Measurements from ENCODE around the gene CA10. TPM values are rescaled to one million over a fixed set of nuclear protein-coding genes. Genes with fewer than 3 reads are reported as not detected.

Gene CA10
- total RNA-seq, 1 experiment from 2014 or later = not detected

- TF ChIP-seq, protein P1, sequence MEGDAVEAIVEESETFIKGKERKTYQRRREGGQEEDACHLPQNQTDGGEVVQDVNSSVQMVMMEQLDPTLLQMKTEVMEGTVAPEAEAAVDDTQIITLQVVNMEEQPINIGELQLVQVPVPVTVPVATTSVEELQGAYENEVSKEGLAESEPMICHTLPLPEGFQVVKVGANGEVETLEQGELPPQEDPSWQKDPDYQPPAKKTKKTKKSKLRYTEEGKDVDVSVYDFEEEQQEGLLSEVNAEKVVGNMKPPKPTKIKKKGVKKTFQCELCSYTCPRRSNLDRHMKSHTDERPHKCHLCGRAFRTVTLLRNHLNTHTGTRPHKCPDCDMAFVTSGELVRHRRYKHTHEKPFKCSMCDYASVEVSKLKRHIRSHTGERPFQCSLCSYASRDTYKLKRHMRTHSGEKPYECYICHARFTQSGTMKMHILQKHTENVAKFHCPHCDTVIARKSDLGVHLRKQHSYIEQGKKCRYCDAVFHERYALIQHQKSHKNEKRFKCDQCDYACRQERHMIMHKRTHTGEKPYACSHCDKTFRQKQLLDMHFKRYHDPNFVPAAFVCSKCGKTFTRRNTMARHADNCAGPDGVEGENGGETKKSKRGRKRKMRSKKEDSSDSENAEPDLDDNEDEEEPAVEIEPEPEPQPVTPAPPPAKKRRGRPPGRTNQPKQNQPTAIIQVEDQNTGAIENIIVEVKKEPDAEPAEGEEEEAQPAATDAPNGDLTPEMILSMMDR (conservative IDR thresholded peaks at IDR 0.05; ENCODE audit: low read depth, low read length) = no peak
- TF ChIP-seq EZH2 (IDR thresholded peaks at IDR 0.05; ENCODE audit: borderline replicate concordance, low read depth, low read length, poor library complexity, severe bottlenecking) = no peak
- no TSS peak for BruUV-seq (replicated peaks)
- no peak for DNase-seq (ENCODE audit: low spot score)
- POLR2A ChIA-PET (ENCODE audit: low non-redundant PET) = no interaction called here
- Histone ChIP-seq H3K4me1 (ENCODE audit: insufficient read depth, low read length, poor library complexity, severe bottlenecking) (no peaks in the 10 kb centered on the region), H3K27ac (ENCODE audit: low read depth, low read length, poor library complexity, severe bottlenecking) (no peak overlapping the region), H3K36me3 (ENCODE audit: insufficient read depth, low read length, poor library complexity, severe bottlenecking) (no peaks in the 10 kb centered on the region), H3K4me3 (ENCODE audit: low read depth, low read length, poor library complexity, severe bottlenecking) (no peak overlapping the region), H3K9me3 (ENCODE audit: low read depth, low read length, poor library complexity, severe bottlenecking) (no peaks in the 10 kb centered on the region), H3K27me3 (replicated peaks; ENCODE audit: insufficient read depth, low read depth, low read length, poor library complexity) (no peaks in the 10 kb centered on the region)
- intact Hi-C loops (cut with micrococcal nuclease; ENCODE audit: unreplicated experiment) = no loop called here
- CTCF ChIA-PET = no interaction called here
Measured at GRCh38 chr17:51796026-51796425, 362.5 kb downstream of the CA10 start.

DNA sequence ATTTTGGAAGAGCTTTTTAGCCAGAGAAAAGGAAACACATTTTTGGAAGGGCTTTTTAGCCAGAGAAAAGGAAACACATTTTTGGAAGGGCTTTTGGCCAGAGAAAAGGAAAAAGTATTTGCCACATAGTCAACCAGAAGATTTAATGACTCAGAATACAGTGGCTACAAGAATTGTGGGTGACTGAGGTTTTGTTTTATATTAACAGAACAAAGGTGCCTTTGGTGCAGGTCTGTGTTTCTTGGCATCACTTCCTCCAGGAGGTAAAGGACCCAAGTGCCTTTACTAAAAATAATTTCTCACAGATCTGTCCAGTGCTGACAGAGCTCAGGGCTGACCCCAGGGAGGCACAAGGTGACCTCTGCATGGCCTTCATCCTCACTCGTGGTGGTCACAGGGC is 363.1 kb downstream of the CA10 start:
- intact Hi-C loops (cut with micrococcal nuclease; ENCODE audit: unreplicated experiment) = no loop called here
- ChIA-PET CTCF (no interaction called here), POLR2A (ENCODE audit: low non-redundant PET) (no interaction called here)
- no peaks in the 10 kb centered on the region for H3K4me1 ChIP-seq (ENCODE audit: insufficient read depth, low read length, poor library complexity, severe bottlenecking)
- no peak for TF ChIP-seq EZH2 (IDR thresholded peaks at IDR 0.05; ENCODE audit: borderline replicate concordance, low read depth, low read length, poor library complexity, severe bottlenecking)
- TF ChIP-seq, protein P1 (conservative IDR thresholded peaks at IDR 0.05; ENCODE audit: low read depth, low read length) = no peak
- H3K36me3 ChIP-seq (ENCODE audit: insufficient read depth, low read length, poor library complexity, severe bottlenecking) = no peaks in the 10 kb centered on the region
- H3K4me3 ChIP-seq (ENCODE audit: low read depth, low read length, poor library complexity, severe bottlenecking) = no peak overlapping the region
- DNase-seq (ENCODE audit: low spot score) = no peak
- no peaks in the 10 kb centered on the region for H3K27me3 ChIP-seq (replicated peaks; ENCODE audit: insufficient read depth, low read depth, low read length, poor library complexity)
- H3K9me3 ChIP-seq (ENCODE audit: low read depth, low read length, poor library complexity, severe bottlenecking) = no peaks in the 10 kb centered on the region
- H3K27ac ChIP-seq (ENCODE audit: low read depth, low read length, poor library complexity, severe bottlenecking) = no peak overlapping the region
- BruUV-seq (replicated peaks) = no TSS peak

- CTCF ChIA-PET = no interaction called here
- Histone ChIP-seq H3K4me3 (ENCODE audit: low read depth, low read length, poor library complexity, severe bottlenecking) (no peak overlapping the region), H3K9me3 (ENCODE audit: low read depth, low read length, poor library complexity, severe bottlenecking) (no peaks in the 10 kb centered on the region), H3K36me3 (ENCODE audit: insufficient read depth, low read length, poor library complexity, severe bottlenecking) (no peaks in the 10 kb centered on the region), H3K4me1 (ENCODE audit: insufficient read depth, low read length, poor library complexity, severe bottlenecking) (no peaks in the 10 kb centered on the region), H3K27me3 (replicated peaks; ENCODE audit: insufficient read depth, low read depth, low read length, poor library complexity) (no peaks in the 10 kb centered on the region), H3K27ac (ENCODE audit: low read depth, low read length, poor library complexity, severe bottlenecking) (no peak overlapping the region)
- POLR2A ChIA-PET (ENCODE audit: low non-redundant PET) = no interaction called here
- intact Hi-C loops (cut with micrococcal nuclease; ENCODE audit: unreplicated experiment) = no loop called here
- no TSS peak for BruUV-seq (replicated peaks)
- no peak for DNase-seq (ENCODE audit: low spot score)
- no peak for TF ChIP-seq EZH2 (IDR thresholded peaks at IDR 0.05; ENCODE audit: borderline replicate concordance, low read depth, low read length, poor library complexity, severe bottlenecking)
- TF ChIP-seq, protein P1 (conservative IDR thresholded peaks at IDR 0.05; ENCODE audit: low read depth, low read length) = no peak
Measured at GRCh38 chr17:51794466-51794865, 364.0 kb downstream of the CA10 start.

Data from A673 (cell line).